Fibroblast of mammary gland (primary cell): ENCODE data around the gene PPM1J.

Source experiments
- DNase-seq: peaks from one replicate; pipeline ENCODE4 v3.0.0-alpha.2; 2010; ENCODE audit warnings: low read depth
- H3K4me3 ChIP-seq: 2 replicates; pipeline ENCODE4 v1.5.1; 2011; ENCODE audit warnings: low read depth, mild to moderate bottlenecking, low read length, moderate library complexity; ENCODE audit not compliant: control insufficient read depth
- TF ChIP-seq, protein P1 (sequence below): conservative IDR thresholded peaks from 2 replicates; pipeline ENCODE4 v1.5.1; 2011; ENCODE audit warnings: low read depth, low read length, inconsistent platforms; ENCODE audit not compliant: control insufficient read depth, insufficient read depth

PPM1J gene

DNA sequence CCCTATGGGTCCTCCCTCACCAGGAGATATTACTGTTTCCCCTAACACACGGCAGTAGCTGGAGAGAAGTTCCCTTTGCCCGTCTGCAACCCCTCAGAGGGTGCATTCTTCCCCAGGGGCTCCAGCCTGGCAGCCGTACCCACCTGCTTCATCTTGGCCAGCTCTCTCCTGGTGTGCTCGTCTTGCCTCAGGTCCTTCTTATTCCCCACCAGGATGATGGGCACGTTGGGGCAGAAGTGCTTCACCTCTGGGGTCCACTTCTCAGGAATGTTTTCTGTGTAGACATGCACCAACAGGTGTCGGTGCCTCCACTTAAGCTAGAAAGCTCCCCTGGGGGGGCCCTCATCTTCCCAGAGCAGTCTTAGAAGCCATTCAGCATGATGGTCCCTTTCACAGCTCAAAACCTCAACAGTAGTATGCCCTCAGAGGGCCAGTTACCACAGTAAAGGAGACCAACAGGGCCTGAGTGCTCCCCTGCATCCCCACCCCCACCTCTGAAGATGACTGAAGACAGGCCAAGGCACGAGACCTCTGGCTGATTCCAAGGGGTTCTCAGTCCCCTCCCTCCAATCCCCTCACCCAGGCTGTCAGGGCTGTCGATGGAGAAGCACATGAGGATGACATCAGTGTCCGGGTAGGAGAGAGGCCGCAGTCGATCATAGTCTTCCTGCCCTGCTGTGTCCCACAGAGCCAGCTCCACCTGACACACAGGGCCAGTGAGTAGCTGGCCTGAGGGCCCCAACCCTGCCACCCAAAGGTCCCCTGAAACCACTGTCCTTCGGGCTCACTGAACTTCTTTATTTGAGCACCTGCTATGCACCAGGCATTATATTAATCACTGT is 12.5 kb downstream of the PPM1J start:
- DNase-seq, result no peak
- TF ChIP-seq, protein P1, sequence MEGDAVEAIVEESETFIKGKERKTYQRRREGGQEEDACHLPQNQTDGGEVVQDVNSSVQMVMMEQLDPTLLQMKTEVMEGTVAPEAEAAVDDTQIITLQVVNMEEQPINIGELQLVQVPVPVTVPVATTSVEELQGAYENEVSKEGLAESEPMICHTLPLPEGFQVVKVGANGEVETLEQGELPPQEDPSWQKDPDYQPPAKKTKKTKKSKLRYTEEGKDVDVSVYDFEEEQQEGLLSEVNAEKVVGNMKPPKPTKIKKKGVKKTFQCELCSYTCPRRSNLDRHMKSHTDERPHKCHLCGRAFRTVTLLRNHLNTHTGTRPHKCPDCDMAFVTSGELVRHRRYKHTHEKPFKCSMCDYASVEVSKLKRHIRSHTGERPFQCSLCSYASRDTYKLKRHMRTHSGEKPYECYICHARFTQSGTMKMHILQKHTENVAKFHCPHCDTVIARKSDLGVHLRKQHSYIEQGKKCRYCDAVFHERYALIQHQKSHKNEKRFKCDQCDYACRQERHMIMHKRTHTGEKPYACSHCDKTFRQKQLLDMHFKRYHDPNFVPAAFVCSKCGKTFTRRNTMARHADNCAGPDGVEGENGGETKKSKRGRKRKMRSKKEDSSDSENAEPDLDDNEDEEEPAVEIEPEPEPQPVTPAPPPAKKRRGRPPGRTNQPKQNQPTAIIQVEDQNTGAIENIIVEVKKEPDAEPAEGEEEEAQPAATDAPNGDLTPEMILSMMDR, result no peak
- H3K4me3 ChIP-seq, result no peak overlapping the region

DNA sequence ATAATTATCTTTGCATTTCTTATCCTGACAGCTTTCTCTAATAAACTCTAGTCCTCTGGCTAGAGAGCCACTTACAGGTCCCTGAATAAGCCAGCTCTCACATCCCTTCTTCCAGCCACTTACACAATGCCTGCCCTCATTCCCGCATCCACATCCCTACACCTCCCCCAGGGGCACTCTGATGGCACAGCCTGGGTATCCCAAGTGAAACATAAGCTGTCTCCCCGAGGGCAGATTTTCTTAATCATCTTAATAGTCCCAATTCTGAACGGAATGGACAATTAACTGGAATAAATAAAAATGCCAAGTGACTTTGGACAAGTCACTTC is 13.1 kb downstream of the PPM1J start:
- no peak overlapping the region for H3K4me3 ChIP-seq
- TF ChIP-seq, protein P1, result no peak
- no peak for DNase-seq

DNA sequence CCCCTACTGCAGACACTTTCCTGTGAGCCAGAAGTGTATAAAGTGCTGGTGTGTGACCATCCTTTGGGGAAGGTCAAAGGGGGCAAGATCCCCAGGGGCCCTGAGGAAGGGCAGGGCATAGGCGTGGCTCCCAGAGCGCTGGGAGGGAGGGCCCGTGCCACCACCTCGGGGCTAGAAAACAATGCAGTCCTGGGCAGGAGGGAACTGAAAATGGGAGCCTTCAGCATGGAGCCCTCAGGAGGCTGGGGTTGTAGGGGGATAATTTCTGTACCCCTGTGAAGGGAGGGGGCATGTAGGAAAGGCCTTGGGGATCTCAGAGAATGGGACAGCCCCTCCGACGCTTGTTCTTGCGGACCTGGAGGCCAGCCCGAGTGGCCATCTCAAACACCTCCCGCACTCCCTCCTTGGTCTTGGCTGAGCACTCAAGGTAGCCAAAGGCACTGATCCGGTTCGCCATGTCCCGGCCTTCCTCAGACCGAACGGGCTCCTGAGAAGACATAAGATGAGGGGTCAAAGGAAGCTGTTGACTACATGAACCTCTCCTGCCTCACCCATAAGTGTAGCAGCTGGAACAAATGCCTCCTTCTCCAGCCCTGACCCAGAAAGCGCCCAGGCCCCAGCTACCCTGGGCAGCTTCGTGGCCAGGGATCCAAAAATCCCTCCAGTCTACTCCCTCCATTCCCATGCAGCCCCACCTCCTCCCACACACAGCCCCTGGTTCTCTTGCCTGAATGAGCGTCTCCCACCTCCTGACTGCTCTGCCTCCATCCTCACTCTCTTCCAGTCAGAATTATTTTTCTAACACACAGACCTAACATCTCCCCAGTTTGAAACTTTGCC is 13.7 kb downstream of the PPM1J start:
- H3K4me3 ChIP-seq, result no peak overlapping the region

DNA sequence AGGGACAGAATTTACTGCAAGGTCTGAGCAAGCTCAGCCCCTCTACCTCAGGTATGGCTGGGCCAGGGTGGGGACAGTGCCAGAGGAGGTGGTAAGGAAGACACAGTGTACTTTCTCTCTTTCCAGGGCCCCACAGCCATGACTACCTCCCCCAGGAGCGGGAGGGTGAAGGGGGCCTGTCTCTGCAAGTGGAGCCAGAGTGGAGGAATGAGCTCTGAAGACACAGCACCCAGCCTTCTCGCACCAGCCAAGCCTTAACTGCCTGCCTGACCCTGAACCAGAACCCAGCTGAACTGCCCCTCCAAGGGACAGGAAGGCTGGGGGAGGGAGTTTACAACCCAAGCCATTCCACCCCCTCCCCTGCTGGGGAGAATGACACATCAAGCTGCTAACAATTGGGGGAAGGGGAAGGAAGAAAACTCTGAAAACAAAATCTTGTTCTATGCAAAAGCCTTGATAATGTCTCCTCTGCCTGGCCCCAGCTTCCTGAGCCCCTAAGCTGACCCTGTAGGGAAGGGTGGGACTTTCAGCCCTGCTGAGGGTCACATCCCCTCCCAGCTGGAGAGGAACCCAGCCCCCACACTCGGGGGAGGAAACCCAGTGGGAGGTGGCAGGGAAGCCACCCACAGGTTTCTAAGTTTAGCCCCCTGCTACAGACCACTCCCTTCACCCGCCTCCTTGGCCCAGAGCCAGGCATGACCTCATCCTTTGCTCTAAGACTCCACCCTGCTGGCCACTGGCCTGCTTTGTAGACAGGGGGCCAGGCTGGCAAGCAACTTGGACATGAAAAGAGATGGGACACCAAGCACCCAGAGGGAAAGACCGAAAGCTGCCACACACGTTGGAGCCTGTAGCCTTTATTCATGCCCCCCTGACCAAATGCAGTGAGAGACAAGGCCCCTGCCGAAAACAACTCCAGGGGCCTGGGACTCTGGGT is 14.6 kb downstream of the PPM1J start:
- TF ChIP-seq, protein P1, result no peak
- H3K4me3 ChIP-seq, result no peak overlapping the region
- DNase-seq, result peak; percentile 96

More for the DNA sequence above, 13.7 kb downstream of the PPM1J start:
- TF ChIP-seq, protein P1, result no peak
- DNase-seq, result no peak

DNA sequence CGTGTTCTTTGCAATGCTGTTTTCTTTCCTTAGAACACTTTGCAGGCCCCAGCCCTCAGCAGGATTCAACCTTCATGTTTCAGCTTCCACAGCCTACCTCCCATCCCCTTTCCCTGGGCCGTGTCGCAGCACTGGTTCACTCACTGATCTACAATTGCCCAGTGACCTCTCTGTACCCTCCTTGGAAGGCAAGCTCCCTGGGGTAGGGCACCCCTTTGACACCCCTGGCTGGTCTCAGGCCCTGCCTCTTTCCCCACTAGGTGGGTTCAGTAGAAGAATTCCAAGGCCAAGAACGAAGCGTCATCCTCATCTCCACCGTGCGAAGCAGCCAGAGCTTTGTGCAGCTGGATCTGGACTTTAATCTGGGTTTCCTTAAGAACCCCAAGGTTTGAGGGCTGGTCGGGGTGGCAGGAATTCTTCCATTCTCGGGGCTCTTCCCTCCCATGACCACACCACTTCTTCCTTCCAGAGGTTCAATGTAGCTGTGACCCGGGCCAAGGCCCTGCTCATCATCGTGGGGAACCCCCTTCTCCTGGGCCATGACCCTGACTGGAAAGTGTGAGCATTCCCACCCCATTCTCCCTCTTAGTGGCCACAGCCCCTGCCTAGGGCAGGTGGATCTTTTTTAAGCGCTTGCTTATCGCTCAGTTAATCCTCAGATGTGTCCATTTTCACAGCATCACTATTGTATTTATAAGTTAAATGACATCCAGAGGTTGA is 15.5 kb downstream of the PPM1J start:
- DNase-seq, result no peak
- H3K4me3 ChIP-seq, result no peak overlapping the region
- TF ChIP-seq, protein P1, result no peak
